Activated CD8-positive, alpha-beta memory T cell treated with anti-CD3 and anti-CD28 coated beads for 48 hours (primary cell): Measurements from ENCODE around the gene OVOL2.

Experiments used
- DNase-seq, 3 experiments: peaks; one replicate each; pipeline ENCODE4 v3.0.0-alpha.2; 2020; ENCODE audit warnings: low read depth in 2 of 3, low spot score in 2 of 3

OVOL2 gene

GRCh38 chr20:17990278-17990972 lies 67.3 kb downstream of the OVOL2 start:
- no peak for DNase-seq

GRCh38 chr20:17987988-17988387 lies 69.7 kb downstream of the OVOL2 start:
- DNase-seq = no peak

GRCh38 chr20:17985388-17986018 lies 72.2 kb downstream of the OVOL2 start:
- DNase-seq = no peak

GRCh38 chr20:17976305-17976704 lies 81.4 kb downstream of the OVOL2 start:
- DNase-seq = no peak
